Left ventricle myocardium inferior (tissue), 1 donor: ENCODE measurements around the gene KRT13. TPM values are rescaled to one million over a fixed set of nuclear protein-coding genes. Genes with fewer than 3 reads are reported as not detected.
A peak's percentile ranks its signal among the peaks of the same experiment; 100 is the strongest.

ENCODE experiments used
- DNase-seq: peaks from one replicate; pipeline ENCODE4 v3.0.0-alpha.2; 2020
- H3K27ac ChIP-seq: fragments of 200-600 bp; replicated peaks from 2 replicates; pipeline ENCODE4 v1.8.0; 2021
- H3K27me3 ChIP-seq: fragments of 200-600 bp; 2 replicates; pipeline ENCODE4 v1.8.0; 2021; ENCODE audit warnings: low read depth
- H3K36me3 ChIP-seq: fragments of 200-600 bp; 2 replicates; pipeline ENCODE4 v1.8.0; 2021
- H3K4me1 ChIP-seq: fragments of 200-600 bp; 2 replicates; pipeline ENCODE4 v1.8.0; 2021
- H3K4me3 ChIP-seq: fragments of 200-600 bp; 2 replicates; pipeline ENCODE4 v1.8.0; 2021; ENCODE audit warnings: mild to moderate bottlenecking, moderate library complexity
- H3K9me3 ChIP-seq: fragments of 200-600 bp; replicated peaks from 2 replicates; pipeline ENCODE4 v1.8.0; 2021
- intact Hi-C: fragments of 100-400 bp; cut with micrococcal nuclease; formaldehyde crosslinking; loops from one replicate; pipeline ENCODE4 v1.11.0; 2022
- total RNA-seq: library from RNA; stranded (reverse); fragmentation: NEBNext Ultra II Directional; extraction: Animal tissue kit (Norgen Biotek cat#: 25700); gene quantifications from one replicate; pipeline ENCODE4 v1.2.1, GENCODE V29; 2021
- TF ChIP-seq, protein P1 (sequence below): fragments of 200-600 bp; IDR thresholded peaks from 2 replicates; pipeline ENCODE4 v1.8.0; 2021; ENCODE audit warnings: antibody characterized with exemption, mild to moderate bottlenecking, borderline replicate concordance
- donor health status: DM: no; HTN: yes; CAD: no; lungs with severe emphysema.

Gene KRT13
- total RNA-seq, 1 donor from 2014 or later, result not detected

DNA sequence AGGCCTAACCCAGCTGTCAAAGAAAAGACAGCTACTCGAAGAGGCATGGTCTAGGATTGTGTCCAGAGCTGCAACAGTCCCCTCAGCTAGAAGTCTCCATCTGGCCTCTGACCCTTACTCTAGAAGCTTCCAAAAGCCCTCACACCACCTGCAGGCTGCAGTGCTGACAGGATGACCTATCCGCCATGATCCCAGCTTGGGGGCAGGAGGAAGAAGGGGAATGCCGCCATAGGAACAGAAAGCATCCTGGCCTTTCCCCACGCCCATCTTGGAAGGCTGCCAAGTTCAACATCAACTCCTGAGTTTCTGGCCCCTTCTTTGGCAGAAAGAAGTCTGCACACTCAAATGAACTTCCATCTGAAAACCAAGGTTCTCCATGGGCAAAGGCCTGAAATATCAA, 12.6 kb downstream of the KRT13 start:
- DNase-seq, result peak; percentile 30
- TF ChIP-seq, protein P1, sequence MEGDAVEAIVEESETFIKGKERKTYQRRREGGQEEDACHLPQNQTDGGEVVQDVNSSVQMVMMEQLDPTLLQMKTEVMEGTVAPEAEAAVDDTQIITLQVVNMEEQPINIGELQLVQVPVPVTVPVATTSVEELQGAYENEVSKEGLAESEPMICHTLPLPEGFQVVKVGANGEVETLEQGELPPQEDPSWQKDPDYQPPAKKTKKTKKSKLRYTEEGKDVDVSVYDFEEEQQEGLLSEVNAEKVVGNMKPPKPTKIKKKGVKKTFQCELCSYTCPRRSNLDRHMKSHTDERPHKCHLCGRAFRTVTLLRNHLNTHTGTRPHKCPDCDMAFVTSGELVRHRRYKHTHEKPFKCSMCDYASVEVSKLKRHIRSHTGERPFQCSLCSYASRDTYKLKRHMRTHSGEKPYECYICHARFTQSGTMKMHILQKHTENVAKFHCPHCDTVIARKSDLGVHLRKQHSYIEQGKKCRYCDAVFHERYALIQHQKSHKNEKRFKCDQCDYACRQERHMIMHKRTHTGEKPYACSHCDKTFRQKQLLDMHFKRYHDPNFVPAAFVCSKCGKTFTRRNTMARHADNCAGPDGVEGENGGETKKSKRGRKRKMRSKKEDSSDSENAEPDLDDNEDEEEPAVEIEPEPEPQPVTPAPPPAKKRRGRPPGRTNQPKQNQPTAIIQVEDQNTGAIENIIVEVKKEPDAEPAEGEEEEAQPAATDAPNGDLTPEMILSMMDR, result no peak
- H3K4me3 ChIP-seq, result no peak overlapping the region
- no peaks in the 10 kb centered on the region for H3K4me1 ChIP-seq
- H3K27me3 ChIP-seq, result peaks cover 60% of the 10 kb centered on the region
- no peaks in the 10 kb centered on the region for H3K36me3 ChIP-seq
- peak overlapping the region; percentile 27 for H3K27ac ChIP-seq
- no peaks in the 10 kb centered on the region for H3K9me3 ChIP-seq
- intact Hi-C loops, result no loop called here

DNA sequence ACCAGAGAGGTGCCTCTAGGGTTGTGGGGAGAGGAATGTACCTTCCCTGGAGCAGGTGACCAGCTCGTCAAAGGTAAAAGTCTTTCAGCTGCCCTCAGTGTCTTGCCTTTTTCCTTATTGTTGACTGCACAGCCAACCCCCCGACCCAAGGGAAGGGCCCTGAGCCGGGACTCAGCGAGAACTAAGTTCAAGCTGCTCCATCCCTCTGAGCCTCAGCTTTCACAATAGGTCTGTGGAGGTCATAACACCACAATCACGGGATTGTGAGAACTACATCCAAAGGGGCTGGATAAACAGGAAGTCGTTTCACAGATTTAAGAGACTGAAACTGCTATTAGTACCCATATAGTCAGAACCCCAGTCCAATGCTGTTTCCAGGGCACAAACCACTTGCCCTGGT, 13.1 kb downstream of the KRT13 start:
- no peak overlapping the region for H3K4me3 ChIP-seq
- no peaks in the 10 kb centered on the region for H3K4me1 ChIP-seq
- peaks cover 60% of the 10 kb centered on the region for H3K27me3 ChIP-seq
- intact Hi-C loops, result no loop called here
- TF ChIP-seq, protein P1, result no peak
- H3K9me3 ChIP-seq, result no peaks in the 10 kb centered on the region
- H3K36me3 ChIP-seq, result no peaks in the 10 kb centered on the region
- DNase-seq, result no peak
- H3K27ac ChIP-seq, result peak overlapping the region; percentile 27

DNA sequence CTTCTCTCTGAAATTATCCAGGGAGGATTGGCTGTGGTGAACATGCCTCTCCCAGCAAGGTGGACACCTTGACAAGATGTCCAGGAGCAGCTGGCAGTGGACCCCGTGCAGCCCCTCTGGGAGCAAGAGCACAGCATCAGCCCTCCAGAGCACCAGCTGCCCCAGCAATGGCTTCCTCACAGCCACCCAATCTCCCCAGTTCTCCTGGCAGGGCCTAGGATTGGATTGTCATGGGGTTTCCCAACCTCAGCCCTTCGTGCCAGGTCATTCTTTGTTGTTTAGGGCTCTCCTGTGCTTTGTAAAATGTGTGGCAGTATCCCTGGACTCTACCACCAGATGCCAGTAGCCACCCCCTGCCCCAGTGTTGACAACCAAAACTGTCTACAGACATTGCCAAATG, 13.9 kb downstream of the KRT13 start:
- Histone ChIP-seq H3K4me3 (no peak overlapping the region), H3K9me3 (no peaks in the 10 kb centered on the region), H3K27ac (no peak overlapping the region), H3K27me3 (peaks cover 60% of the 10 kb centered on the region), H3K36me3 (no peaks in the 10 kb centered on the region), H3K4me1 (no peaks in the 10 kb centered on the region)
- TF ChIP-seq, protein P1, result no peak
- intact Hi-C loops, result no loop called here
- no peak for DNase-seq

DNA sequence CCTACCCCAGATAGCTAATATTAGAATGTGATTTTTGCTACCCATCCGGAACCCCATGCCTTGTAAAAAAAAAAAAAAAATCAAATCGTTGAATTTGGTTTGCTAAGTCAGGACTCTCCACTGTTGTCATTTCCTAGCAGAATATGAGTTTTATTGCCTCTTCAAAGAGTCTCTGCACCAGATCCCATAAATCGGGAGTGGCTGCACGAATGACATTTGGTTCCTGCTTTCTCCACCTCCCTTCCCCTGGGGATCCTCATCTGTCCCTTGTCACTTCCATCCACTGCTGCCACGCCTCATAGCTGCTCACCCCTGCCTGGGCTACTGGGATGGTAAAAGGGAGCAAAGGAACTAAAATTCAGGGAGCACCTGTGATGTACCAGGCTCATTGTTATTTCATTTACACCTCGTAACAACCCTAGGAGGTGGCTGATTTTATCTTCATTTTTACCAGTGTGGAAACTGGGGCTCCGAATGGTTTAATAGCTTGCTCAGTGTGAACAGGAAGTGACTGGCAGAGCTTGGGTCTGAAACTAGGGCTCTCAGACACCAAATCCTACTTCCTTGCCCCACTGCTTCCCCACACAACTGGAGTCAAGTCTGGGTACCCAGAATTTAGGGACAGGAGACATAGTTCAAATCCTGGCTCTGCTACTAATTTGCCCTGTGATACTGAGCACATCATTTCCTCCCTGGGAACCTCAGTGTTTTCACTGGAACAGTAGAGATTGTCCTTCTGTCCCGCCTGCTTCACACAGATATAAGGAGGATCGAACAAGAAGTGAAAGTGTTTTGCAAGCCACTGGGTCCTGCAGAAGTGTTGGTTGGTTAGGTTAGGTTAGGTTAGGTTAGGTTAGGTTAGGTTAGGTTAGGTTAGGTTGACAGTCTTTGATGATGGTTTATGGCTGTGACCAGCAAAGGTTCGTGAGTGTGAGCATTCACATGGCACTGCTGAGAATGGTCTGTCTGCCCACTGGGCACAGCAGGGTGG, 15.1 kb downstream of the KRT13 start:
- Histone ChIP-seq H3K4me1 (no peaks in the 10 kb centered on the region), H3K4me3 (no peak overlapping the region), H3K9me3 (no peaks in the 10 kb centered on the region), H3K27ac (no peak overlapping the region), H3K27me3 (peaks cover 72% of the 10 kb centered on the region), H3K36me3 (no peaks in the 10 kb centered on the region)
- intact Hi-C loops, result no loop called here
- TF ChIP-seq, protein P1, result no peak
- DNase-seq, result no peak

DNA sequence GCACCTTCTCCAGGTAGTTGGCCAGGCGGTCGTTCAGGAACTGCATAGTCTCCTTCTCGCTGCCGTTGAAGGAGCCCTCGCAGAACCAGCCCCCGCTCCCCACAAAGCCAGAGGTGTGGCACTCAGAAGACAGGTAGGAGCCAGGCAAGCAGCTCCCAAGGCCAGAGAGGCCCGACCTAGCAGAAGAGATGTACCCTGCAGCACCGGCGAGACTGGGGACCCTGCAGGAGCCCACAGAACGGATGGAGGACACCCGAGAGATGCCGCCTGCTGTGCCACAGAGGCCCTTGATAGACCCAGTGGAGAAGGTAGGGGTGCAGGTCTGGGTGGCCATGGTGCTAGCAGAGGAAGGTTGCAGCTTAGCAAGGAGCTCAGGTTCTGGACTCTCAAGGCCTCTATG, 15.9 kb downstream of the KRT13 start, which contains the start of gene KRT36:
Gene KRT36, minus strand, starts transcription at position 380 of the 400 bp plus-strand sequence. Its CDS starts 46 bp downstream, at position 334.
- TF ChIP-seq, protein P1, result no peak
- no peak for DNase-seq
- H3K36me3 ChIP-seq, result no peaks in the 10 kb centered on the region
- no peak within 1 kb of the TSS for H3K4me3 ChIP-seq
- intact Hi-C loops, result no loop called here
- no peak within 1 kb of the TSS for H3K27ac ChIP-seq
- peaks cover 78% of the 10 kb centered on the region for H3K27me3 ChIP-seq
- no peaks in the 10 kb centered on the region for H3K9me3 ChIP-seq
- H3K4me1 ChIP-seq, result no peaks in the 10 kb centered on the region
